HEK293 (cell line): ENCODE measurements around the gene EVA1C.

Experiments
- CTCF ChIA-PET: fragments of 350-600 bp; formaldehyde crosslinking; extraction: SDS; loops from one replicate; lab custom pipeline; 2021; ENCODE audit warnings: antibody characterized with exemption; lab: Yijun Ruan, JAX
- POLR2A ChIA-PET: fragments of 300-600 bp; formaldehyde crosslinking; extraction: SDS; loops from one replicate; lab custom pipeline; 2020; ENCODE audit warnings: antibody characterized with exemption, inconsistent platforms; lab: Yijun Ruan, JAX
- H3K27ac ChIP-seq: fragments of 200-500 bp; sonication (Bioruptor generic); 2 replicates; pipeline ENCODE4 v1.5.1; 2014; ENCODE audit warnings: low read depth, low read length, control low read depth, inconsistent platforms; ENCODE audit errors: extremely low read depth
- H3K36me3 ChIP-seq, 2 experiments: fragments of 200-500 bp in 1 of 2; sonication (Bioruptor generic) in 1 of 2; 1 replicate in 1 of 2; 2 replicates in 1 of 2; pipeline ENCODE4 v1.5.1; 2014 to 2017; ENCODE audit warnings: inconsistent platforms in 2 of 2, low read length in 2 of 2; ENCODE audit not compliant: control insufficient read depth in 2 of 2, insufficient read depth in 1 of 2
- H3K4me1 ChIP-seq: fragments of 200-500 bp; sonication (Bioruptor generic); 2 replicates; pipeline ENCODE4 v1.5.1; 2014; ENCODE audit warnings: mild to moderate bottlenecking, low read length, inconsistent platforms; ENCODE audit not compliant: control insufficient read depth, insufficient read depth
- H3K4me3 ChIP-seq: 2 replicates; pipeline ENCODE4 v1.5.1; 2011; ENCODE audit warnings: low read depth, mild to moderate bottlenecking, control low read depth, low read length, moderate library complexity
- H3K9me3 ChIP-seq: fragments of 200-500 bp; sonication (Bioruptor generic); 2 replicates; pipeline ENCODE4 v1.5.1; 2014; ENCODE audit warnings: low read depth, low read length, inconsistent platforms; ENCODE audit not compliant: control insufficient read depth, insufficient read depth
- ATF2 ChIP-seq: fragments of 450-650 bp; formaldehyde crosslinking; IDR thresholded peaks from 2 replicates; pipeline ENCODE4 v1.5.1; 2016; ENCODE audit warnings: missing biosample characterization, missing genetic modification characterization, low read depth
- GLI2 ChIP-seq: fragments of 450-650 bp; formaldehyde crosslinking; IDR thresholded peaks from 2 replicates; pipeline ENCODE4; 2017; ENCODE audit warnings: missing biosample characterization, missing genetic modification characterization, low read depth, borderline replicate concordance
- YY1 ChIP-seq: fragments of 450-650 bp; formaldehyde crosslinking; IDR thresholded peaks from 2 replicates; pipeline ENCODE4 v1.5.1; 2018; ENCODE audit warnings: missing biosample characterization, missing genetic modification characterization
- ZBTB48 ChIP-seq: fragments of 450-650 bp; formaldehyde crosslinking; IDR thresholded peaks from 2 replicates; pipeline ENCODE4 v1.5.1; 2016; ENCODE audit warnings: missing biosample characterization, missing genetic modification characterization
- ZIC2 ChIP-seq: fragments of 450-650 bp; formaldehyde crosslinking; IDR thresholded peaks from 2 replicates; pipeline ENCODE4 v1.5.1; 2016; ENCODE audit warnings: missing biosample characterization, missing genetic modification characterization
- ZNF146 ChIP-seq: fragments of 450-650 bp; formaldehyde crosslinking; IDR thresholded peaks from 2 replicates; pipeline ENCODE4 v1.5.1; 2016; ENCODE audit warnings: missing biosample characterization, missing genetic modification characterization
- ZNF202 ChIP-seq: fragments of 450-650 bp; formaldehyde crosslinking; IDR thresholded peaks from 2 replicates; pipeline ENCODE4 v1.5.1; 2016; ENCODE audit warnings: missing biosample characterization, missing genetic modification characterization, borderline replicate concordance
- ZNF248 ChIP-seq: fragments of 450-650 bp; formaldehyde crosslinking; IDR thresholded peaks from 2 replicates; pipeline ENCODE4 v1.5.1; 2017; ENCODE audit warnings: missing biosample characterization, missing genetic modification characterization
- ZNF280D ChIP-seq: fragments of 450-650 bp; formaldehyde crosslinking; IDR thresholded peaks from 2 replicates; pipeline ENCODE4 v1.5.1; 2016; ENCODE audit warnings: missing biosample characterization, missing genetic modification characterization
- ZNF324 ChIP-seq: fragments of 450-650 bp; formaldehyde crosslinking; IDR thresholded peaks from 2 replicates; pipeline ENCODE4 v1.5.1; 2016; ENCODE audit warnings: missing biosample characterization, missing genetic modification characterization
- ZNF335 ChIP-seq: fragments of 450-650 bp; formaldehyde crosslinking; conservative IDR thresholded peaks from 2 replicates; pipeline ENCODE4 v1.5.1; 2016; ENCODE audit warnings: missing biosample characterization, missing genetic modification characterization
- ZNF341 ChIP-seq: fragments of 450-650 bp; formaldehyde crosslinking; IDR thresholded peaks from 2 replicates; pipeline ENCODE4; 2016; ENCODE audit warnings: low read depth, missing biosample characterization, missing genetic modification characterization
- ZNF350 ChIP-seq: fragments of 450-650 bp; formaldehyde crosslinking; IDR thresholded peaks from 2 replicates; pipeline ENCODE4 v1.5.0; 2017; ENCODE audit warnings: missing biosample characterization, mild to moderate bottlenecking, missing genetic modification characterization
- ZNF354C ChIP-seq: fragments of 450-650 bp; formaldehyde crosslinking; IDR thresholded peaks from 2 replicates; pipeline ENCODE4 v1.5.1; 2016; ENCODE audit warnings: missing biosample characterization, missing genetic modification characterization, low read depth, borderline replicate concordance
- ZNF366 ChIP-seq: fragments of 450-650 bp; formaldehyde crosslinking; conservative IDR thresholded peaks from 2 replicates; pipeline ENCODE4 v1.5.1; 2016; ENCODE audit warnings: missing biosample characterization, missing genetic modification characterization
- ZNF404 ChIP-seq: fragments of 450-650 bp; formaldehyde crosslinking; IDR thresholded peaks from 2 replicates; pipeline ENCODE4 v1.5.1; 2017; ENCODE audit warnings: missing biosample characterization, missing genetic modification characterization
- ZNF510 ChIP-seq: fragments of 450-650 bp; formaldehyde crosslinking; IDR thresholded peaks from 2 replicates; pipeline ENCODE4 v1.5.1; 2018; ENCODE audit warnings: mild to moderate bottlenecking, missing genetic modification characterization, missing biosample characterization; ENCODE audit not compliant: insufficient replicate concordance
- ZNF561 ChIP-seq: fragments of 450-650 bp; IDR thresholded peaks from 2 replicates; pipeline ENCODE4 v1.5.1; 2018; ENCODE audit warnings: missing biosample characterization, missing genetic modification characterization, borderline replicate concordance
- ZNF596 ChIP-seq: fragments of 450-650 bp; IDR thresholded peaks from 2 replicates; pipeline ENCODE4 v1.5.0; 2018; ENCODE audit warnings: missing biosample characterization, mild to moderate bottlenecking, missing genetic modification characterization, moderate library complexity
- ZNF776 ChIP-seq: fragments of 450-650 bp; formaldehyde crosslinking; IDR thresholded peaks from 2 replicates; pipeline ENCODE4 v1.5.0; 2017; ENCODE audit warnings: missing biosample characterization, missing genetic modification characterization, borderline replicate concordance
- ZSCAN30 ChIP-seq: fragments of 450-650 bp; IDR thresholded peaks from 2 replicates; pipeline ENCODE4 v1.5.1; 2018; ENCODE audit warnings: missing biosample characterization, mild to moderate bottlenecking, missing genetic modification characterization, moderate library complexity
- TF ChIP-seq, protein P1 (sequence below): fragments of 450-650 bp; formaldehyde crosslinking; IDR thresholded peaks from 2 replicates; pipeline ENCODE4 v1.5.1; 2017; ENCODE audit warnings: missing biosample characterization, missing genetic modification characterization
- TF ChIP-seq, protein P2 (sequence below): fragments of 450-650 bp; formaldehyde crosslinking; IDR thresholded peaks from 2 replicates; pipeline ENCODE4 v1.5.1; 2016; ENCODE audit warnings: missing biosample characterization, missing genetic modification characterization, borderline replicate concordance
- TF ChIP-seq, protein P3 (sequence below): fragments of 450-650 bp; IDR thresholded peaks from 2 replicates; pipeline ENCODE4 v1.5.1; 2018; ENCODE audit warnings: missing biosample characterization, missing genetic modification characterization

The EVA1C gene

GRCh38 chr21:32371913-32372314, 40.6 kb upstream of the EVA1C start:
- POLR2A ChIA-PET, result no interaction called here
- H3K36me3 ChIP-seq, result peaks cover 43 to 89% of the 10 kb centered on the region in 2 experiments
- TF ChIP-seq ZIC2 (0 out of 2 replicates have a peak, but pooled peaks have one; percentile 18), ZNF335 (tag by site-specific recombination) (0 out of 2 replicates have a peak, but pooled peaks have one; percentile 25), ZNF596 (tag by site-specific recombination) (no peak)
- no peak overlapping the region for H3K4me3 ChIP-seq
- no peak overlapping the region for H3K27ac ChIP-seq
- H3K9me3 ChIP-seq, result no peaks in the 10 kb centered on the region
- CTCF ChIA-PET, result interaction anchor here (0.8 to 1.3 kb wide), 2 partner anchors 31 to 229 kb away, joined by 4 read pairs; no protein-coding TSS in a partner anchor
- H3K4me1 ChIP-seq, result no peaks in the 10 kb centered on the region

GRCh38 chr21:32372755-32373154, 39.8 kb upstream of the EVA1C start:
- ChIA-PET POLR2A (no interaction called here), CTCF (interaction anchor here (0.7 kb wide), 2 partner anchors 22 to 177 kb away, joined by 3 to 4 read pairs; no protein-coding TSS in a partner anchor)
- TF ChIP-seq, protein P1, sequence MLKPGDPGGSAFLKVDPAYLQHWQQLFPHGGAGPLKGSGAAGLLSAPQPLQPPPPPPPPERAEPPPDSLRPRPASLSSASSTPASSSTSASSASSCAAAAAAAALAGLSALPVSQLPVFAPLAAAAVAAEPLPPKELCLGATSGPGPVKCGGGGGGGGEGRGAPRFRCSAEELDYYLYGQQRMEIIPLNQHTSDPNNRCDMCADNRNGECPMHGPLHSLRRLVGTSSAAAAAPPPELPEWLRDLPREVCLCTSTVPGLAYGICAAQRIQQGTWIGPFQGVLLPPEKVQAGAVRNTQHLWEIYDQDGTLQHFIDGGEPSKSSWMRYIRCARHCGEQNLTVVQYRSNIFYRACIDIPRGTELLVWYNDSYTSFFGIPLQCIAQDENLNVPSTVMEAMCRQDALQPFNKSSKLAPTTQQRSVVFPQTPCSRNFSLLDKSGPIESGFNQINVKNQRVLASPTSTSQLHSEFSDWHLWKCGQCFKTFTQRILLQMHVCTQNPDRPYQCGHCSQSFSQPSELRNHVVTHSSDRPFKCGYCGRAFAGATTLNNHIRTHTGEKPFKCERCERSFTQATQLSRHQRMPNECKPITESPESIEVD (tag by site-specific recombination), result 0 out of 2 replicates have a peak, but pooled peaks have one; percentile 21
- TF ChIP-seq ZNF202 (no peak), ZNF280D (tag by site-specific recombination) (no peak), YY1 (no peak), ZNF350 (peak; percentile 40; the same call in 1 of the 2 replicates), ZNF248 (tag by site-specific recombination) (no peak), ATF2 (tag by site-specific recombination) (no peak), ZNF324 (tag by site-specific recombination) (no peak), ZNF354C (tag by site-specific recombination) (no peak), ZBTB48 (tag by site-specific recombination) (no peak), ZNF510 (no peak)
- H3K36me3 ChIP-seq, result peaks cover 37 to 89% of the 10 kb centered on the region in 2 experiments
- H3K27ac ChIP-seq, result no peak overlapping the region; the same call in 1 of the 2 replicates
- H3K9me3 ChIP-seq, result no peaks in the 10 kb centered on the region
- H3K4me1 ChIP-seq, result no peaks in the 10 kb centered on the region
- H3K4me3 ChIP-seq, result no peak overlapping the region

DNA sequence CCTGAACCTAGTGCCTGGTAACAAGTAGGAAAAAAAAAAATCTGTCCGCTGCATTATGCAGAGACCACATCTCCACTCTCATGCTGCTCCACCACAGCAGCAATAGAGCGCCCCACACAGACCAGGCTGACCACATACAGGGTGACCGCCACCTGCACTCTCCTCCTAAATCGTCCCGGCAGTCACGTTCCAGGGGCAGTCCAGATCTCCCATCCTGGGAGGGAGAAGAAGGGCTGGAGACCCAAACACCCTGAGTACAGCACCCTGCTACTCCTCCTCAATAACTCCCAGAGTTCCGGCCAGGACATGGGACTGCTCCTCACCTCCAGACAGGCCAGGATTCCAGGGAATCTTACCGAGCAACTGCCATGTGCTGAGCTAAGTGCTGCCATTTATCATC, 35.0 kb upstream of the EVA1C start:
- peaks cover 33 to 91% of the 10 kb centered on the region in 2 experiments for H3K36me3 ChIP-seq
- CTCF ChIA-PET, result no interaction called here
- POLR2A ChIA-PET, result no interaction called here
- no peak overlapping the region for H3K27ac ChIP-seq
- no peak for TF ChIP-seq GLI2 (tag by site-specific recombination)
- no peak for TF ChIP-seq ZNF561 (tag by site-specific recombination)
- no peak for TF ChIP-seq ZSCAN30 (tag by site-specific recombination)
- TF ChIP-seq ZNF341 (tag by site-specific recombination), result no peak
- no peak for TF ChIP-seq ZNF146
- TF ChIP-seq ZNF404 (tag by site-specific recombination), result no peak
- TF ChIP-seq, protein P2, sequence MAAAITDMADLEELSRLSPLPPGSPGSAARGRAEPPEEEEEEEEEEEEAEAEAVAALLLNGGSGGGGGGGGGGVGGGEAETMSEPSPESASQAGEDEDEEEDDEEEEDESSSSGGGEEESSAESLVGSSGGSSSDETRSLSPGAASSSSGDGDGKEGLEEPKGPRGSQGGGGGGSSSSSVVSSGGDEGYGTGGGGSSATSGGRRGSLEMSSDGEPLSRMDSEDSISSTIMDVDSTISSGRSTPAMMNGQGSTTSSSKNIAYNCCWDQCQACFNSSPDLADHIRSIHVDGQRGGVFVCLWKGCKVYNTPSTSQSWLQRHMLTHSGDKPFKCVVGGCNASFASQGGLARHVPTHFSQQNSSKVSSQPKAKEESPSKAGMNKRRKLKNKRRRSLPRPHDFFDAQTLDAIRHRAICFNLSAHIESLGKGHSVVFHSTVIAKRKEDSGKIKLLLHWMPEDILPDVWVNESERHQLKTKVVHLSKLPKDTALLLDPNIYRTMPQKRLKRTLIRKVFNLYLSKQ (tag by site-specific recombination), result no peak
- TF ChIP-seq, protein P3, sequence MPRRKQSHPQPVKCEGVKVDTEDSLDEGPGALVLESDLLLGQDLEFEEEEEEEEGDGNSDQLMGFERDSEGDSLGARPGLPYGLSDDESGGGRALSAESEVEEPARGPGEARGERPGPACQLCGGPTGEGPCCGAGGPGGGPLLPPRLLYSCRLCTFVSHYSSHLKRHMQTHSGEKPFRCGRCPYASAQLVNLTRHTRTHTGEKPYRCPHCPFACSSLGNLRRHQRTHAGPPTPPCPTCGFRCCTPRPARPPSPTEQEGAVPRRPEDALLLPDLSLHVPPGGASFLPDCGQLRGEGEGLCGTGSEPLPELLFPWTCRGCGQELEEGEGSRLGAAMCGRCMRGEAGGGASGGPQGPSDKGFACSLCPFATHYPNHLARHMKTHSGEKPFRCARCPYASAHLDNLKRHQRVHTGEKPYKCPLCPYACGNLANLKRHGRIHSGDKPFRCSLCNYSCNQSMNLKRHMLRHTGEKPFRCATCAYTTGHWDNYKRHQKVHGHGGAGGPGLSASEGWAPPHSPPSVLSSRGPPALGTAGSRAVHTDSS (tag by site-specific recombination), result no peak
- TF ChIP-seq ZNF776 (tag by site-specific recombination), result no peak
- TF ChIP-seq ZNF366 (tag by site-specific recombination), result no peak
- H3K4me1 ChIP-seq, result no peaks in the 10 kb centered on the region
- no peak overlapping the region for H3K4me3 ChIP-seq
- H3K9me3 ChIP-seq, result no peaks in the 10 kb centered on the region
